GM18526 (cell line): Measurements from ENCODE around the gene GPR107.

Source experiments
- POLR2A ChIP-seq: IDR thresholded peaks from 3 replicates; pipeline ENCODE4 v1.6.1; 2011; ENCODE audit not compliant: insufficient read length; ENCODE audit errors: extremely low read depth

The GPR107 gene

GRCh38 chr9:130172858-130173665 is 119.4 kb downstream of the GPR107 start:
- TF ChIP-seq POLR2A = no peak

GRCh38 chr9:130173666-130173983 is 119.9 kb downstream of the GPR107 start:
- TF ChIP-seq POLR2A = no peak

GRCh38 chr9:130174025-130174424 is 120.3 kb downstream of the GPR107 start:
- TF ChIP-seq POLR2A = no peak

GRCh38 chr9:130174920-130175321 is 121.2 kb downstream of the GPR107 start:
- TF ChIP-seq POLR2A = no peak

GRCh38 chr9:130175355-130175754 is 121.6 kb downstream of the GPR107 start:
- no peak for TF ChIP-seq POLR2A

GRCh38 chr9:130176760-130177159 is 123.1 kb downstream of the GPR107 start:
- TF ChIP-seq POLR2A = no peak

- no peak for TF ChIP-seq POLR2A
Measured at GRCh38 chr9:130177898-130178805, 124.4 kb downstream of the GPR107 start.

- TF ChIP-seq POLR2A = no peak
Measured at GRCh38 chr9:130179331-130179907, 125.7 kb downstream of the GPR107 start.

GRCh38 chr9:130180516-130180915 is 126.8 kb downstream of the GPR107 start:
- TF ChIP-seq POLR2A = no peak

- no peak for TF ChIP-seq POLR2A
Measured at GRCh38 chr9:130181678-130182380, 128.1 kb downstream of the GPR107 start.

GRCh38 chr9:130182381-130182909 is 128.7 kb downstream of the GPR107 start:
- TF ChIP-seq POLR2A = no peak

GRCh38 chr9:130183133-130183762 is 129.5 kb downstream of the GPR107 start:
- TF ChIP-seq POLR2A = no peak

GRCh38 chr9:130185017-130185416 is 131.3 kb downstream of the GPR107 start:
- no peak for TF ChIP-seq POLR2A

GRCh38 chr9:130185490-130186031 is 131.9 kb downstream of the GPR107 start:
- no peak for TF ChIP-seq POLR2A
